Left lobe of liver (tissue), 2 donors: ENCODE data around the gene PSMB5. TPM values are rescaled to one million over a fixed set of nuclear protein-coding genes. Genes with fewer than 3 reads are reported as not detected.

Experiments used
- ATAC-seq: fragments of 200-7000 bp; cut with Tn5 transposase; one replicate; pipeline ENCODE4 v1.9.1; 2020; ENCODE audit warnings: mild to moderate bottlenecking, moderate library complexity
- DNase-seq: peaks from one replicate; pipeline ENCODE4 v3.0.0-alpha.2; 2020; ENCODE audit warnings: low spot score
- total RNA-seq: library from RNA; stranded (reverse); gene quantifications from one replicate; pipeline ENCODE4 v1.2.1, GENCODE V29; 2021
- donor health status: DM: no; HTN: no; CAD: no; lungs with moderate emphysema.
- donor health status: DM: no; HTN: yes; CAD: no.

Gene PSMB5
- total RNA-seq, 1 donor from 2014 or later: 59.9 TPM

- ATAC-seq (no peak), DNase-seq (no peak)
Observed at GRCh38 chr14:22996768-22997654, 37.7 kb downstream of the PSMB5 start.

GRCh38 chr14:22995889-22996625 lies 38.6 kb downstream of the PSMB5 start:
- ATAC-seq: no peak
- no peak for DNase-seq

- ATAC-seq: peak; percentile 74
- no peak for DNase-seq
Observed at GRCh38 chr14:22994762-22995275, 39.9 kb downstream of the PSMB5 start.

- no peak for ATAC-seq
Observed at GRCh38 chr14:22993517-22993916, 41.2 kb downstream of the PSMB5 start.

GRCh38 chr14:22991852-22992251 lies 42.8 kb downstream of the PSMB5 start:
- ATAC-seq (no peak), DNase-seq (no peak)

More at GRCh38 chr14:22993517-22993916, 41.2 kb downstream of the PSMB5 start:
- DNase-seq: no peak

- no peak for ATAC-seq
- DNase-seq: no peak
Observed at GRCh38 chr14:22987291-22987690, 47.4 kb downstream of the PSMB5 start.

GRCh38 chr14:22986508-22987054 lies 48.1 kb downstream of the PSMB5 start:
- DNase-seq: peak; percentile 84
- peak; percentile 72 for ATAC-seq

GRCh38 chr14:22985894-22986507 lies 48.7 kb downstream of the PSMB5 start:
- ATAC-seq (no peak), DNase-seq (no peak)

GRCh38 chr14:22984959-22985658 lies 49.6 kb downstream of the PSMB5 start:
- ATAC-seq (no peak), DNase-seq (no peak)

- DNase-seq: peak; percentile 89
Observed at GRCh38 chr14:22982477-22983245, 52.0 kb downstream of the PSMB5 start, which contains the start of gene AJUBA. Gene AJUBA (minus strand): TSS chr14:22982551. CDS start chr14:22982266, 285 bp downstream.

GRCh38 chr14:22981876-22982476 lies 52.7 kb downstream of the PSMB5 start:
- peak; percentile 3 for ATAC-seq
- no peak for DNase-seq

More at GRCh38 chr14:22982477-22983245, 52.0 kb downstream of the PSMB5 start, which contains the start of gene AJUBA:
- peak; percentile 73 for ATAC-seq

- DNase-seq: peak; percentile 45
- peak; percentile 1 for ATAC-seq
Observed at GRCh38 chr14:22981090-22981875, 53.4 kb downstream of the PSMB5 start.

- ATAC-seq (peak; percentile 26), DNase-seq (no peak)
Observed at GRCh38 chr14:22980672-22981089, 54.0 kb downstream of the PSMB5 start.

GRCh38 chr14:22979748-22980392 lies 54.8 kb downstream of the PSMB5 start:
- DNase-seq (no peak), ATAC-seq (no peak)

GRCh38 chr14:22978981-22979671 lies 55.6 kb downstream of the PSMB5 start:
- no peak for ATAC-seq
- DNase-seq: no peak

- DNase-seq: no peak
- ATAC-seq: no peak
Observed at GRCh38 chr14:22978487-22978837, 56.2 kb downstream of the PSMB5 start.
